ENCODE measurements around the gene CCHCR1. TPM values are rescaled to one million over a fixed set of nuclear protein-coding genes. Genes with fewer than 3 reads are reported as not detected.

The CCHCR1 gene
- total RNA-seq, 2 donors from 2014 or later: 11.1 to 31.6 TPM

DNA sequence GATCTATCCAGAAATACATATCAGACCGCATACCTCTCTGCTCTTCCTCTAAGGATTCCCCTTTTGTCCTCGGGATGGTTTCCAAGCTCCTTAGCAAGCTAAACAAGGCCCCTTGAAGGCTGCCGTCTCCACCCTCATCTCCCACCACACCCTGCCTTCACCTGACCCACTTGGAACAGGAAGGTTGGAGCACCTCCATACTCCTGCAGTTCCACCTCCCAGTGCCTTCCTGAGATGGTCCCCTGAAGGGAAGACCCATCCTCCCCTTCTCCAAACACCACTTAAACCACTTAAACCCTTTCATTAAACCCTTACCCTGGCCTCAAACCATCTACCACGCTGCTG is 21.4 kb upstream of the CCHCR1 start:
- H3K4me1 ChIP-seq (ENCODE audit: control insufficient read depth in 1 of 2, low read depth in 2 of 2): peaks cover 0 to 2% of the 10 kb centered on the region in 2 donors
- ATAC-seq (ENCODE audit: insufficient number of reproducible peaks, low FRiP score, low read depth) (no peak), DNase-seq (ENCODE audit: low spot score) (no peak)
- no peaks in the 10 kb centered on the region for H3K27me3 ChIP-seq (replicated peaks; ENCODE audit: insufficient read depth)
- H3K27ac ChIP-seq: no peak overlapping the region
- H3K36me3 ChIP-seq: no peaks in the 10 kb centered on the region
- no peaks in the 10 kb centered on the region for H3K9me3 ChIP-seq
- no peak overlapping the region for H3K4me3 ChIP-seq
- TF ChIP-seq, protein P1, sequence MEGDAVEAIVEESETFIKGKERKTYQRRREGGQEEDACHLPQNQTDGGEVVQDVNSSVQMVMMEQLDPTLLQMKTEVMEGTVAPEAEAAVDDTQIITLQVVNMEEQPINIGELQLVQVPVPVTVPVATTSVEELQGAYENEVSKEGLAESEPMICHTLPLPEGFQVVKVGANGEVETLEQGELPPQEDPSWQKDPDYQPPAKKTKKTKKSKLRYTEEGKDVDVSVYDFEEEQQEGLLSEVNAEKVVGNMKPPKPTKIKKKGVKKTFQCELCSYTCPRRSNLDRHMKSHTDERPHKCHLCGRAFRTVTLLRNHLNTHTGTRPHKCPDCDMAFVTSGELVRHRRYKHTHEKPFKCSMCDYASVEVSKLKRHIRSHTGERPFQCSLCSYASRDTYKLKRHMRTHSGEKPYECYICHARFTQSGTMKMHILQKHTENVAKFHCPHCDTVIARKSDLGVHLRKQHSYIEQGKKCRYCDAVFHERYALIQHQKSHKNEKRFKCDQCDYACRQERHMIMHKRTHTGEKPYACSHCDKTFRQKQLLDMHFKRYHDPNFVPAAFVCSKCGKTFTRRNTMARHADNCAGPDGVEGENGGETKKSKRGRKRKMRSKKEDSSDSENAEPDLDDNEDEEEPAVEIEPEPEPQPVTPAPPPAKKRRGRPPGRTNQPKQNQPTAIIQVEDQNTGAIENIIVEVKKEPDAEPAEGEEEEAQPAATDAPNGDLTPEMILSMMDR (IDR thresholded peaks at IDR 0.05): no peak

DNA sequence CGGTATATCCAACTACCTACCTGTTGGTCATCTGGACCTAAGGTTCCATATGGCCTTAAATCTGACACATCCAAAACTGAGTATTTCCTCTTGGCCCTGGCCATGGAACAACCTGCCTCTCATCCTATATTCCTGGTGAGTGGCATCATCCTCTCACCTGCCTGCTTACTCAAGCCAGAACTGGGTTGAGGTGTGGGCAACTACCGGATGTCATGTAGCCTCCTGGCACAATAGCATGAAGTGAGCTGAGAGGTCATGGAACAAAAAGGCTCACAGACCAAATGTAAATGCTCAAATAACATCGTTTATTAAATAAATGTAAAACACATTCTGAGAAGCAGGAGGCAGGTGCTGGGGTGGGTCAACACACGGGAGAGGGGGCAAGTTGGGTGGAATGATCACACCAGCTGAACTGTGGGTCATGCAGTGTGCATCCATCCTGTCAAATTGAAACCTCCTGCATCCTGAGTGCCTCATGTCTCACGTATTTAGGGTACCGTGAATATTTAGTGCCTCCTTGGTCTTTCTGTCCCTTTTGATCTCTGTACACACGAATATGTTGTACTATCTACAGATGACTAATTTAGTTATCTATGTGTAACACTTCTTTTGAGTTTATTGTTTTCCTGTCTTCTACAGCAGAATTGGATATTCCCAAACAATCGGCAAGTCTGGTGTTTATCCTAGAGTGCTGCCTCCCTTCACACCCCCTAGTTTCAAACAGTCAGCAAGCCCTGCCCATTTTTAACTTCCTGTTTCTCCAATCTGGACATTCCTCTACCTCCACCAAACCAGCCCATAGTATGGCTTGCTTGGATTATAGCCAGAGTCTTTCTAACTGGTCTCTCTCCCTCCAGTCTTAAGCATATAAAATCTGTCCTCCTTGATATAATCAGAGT is 20.8 kb upstream of the CCHCR1 start:
- H3K4me1 ChIP-seq (ENCODE audit: control insufficient read depth in 1 of 2, low read depth in 2 of 2): peaks cover 0 to 2% of the 10 kb centered on the region in 2 donors
- no peak for ATAC-seq (ENCODE audit: insufficient number of reproducible peaks, low FRiP score, low read depth)
- no peaks in the 10 kb centered on the region for H3K27me3 ChIP-seq (replicated peaks; ENCODE audit: insufficient read depth)
- no peaks in the 10 kb centered on the region for H3K36me3 ChIP-seq
- no peak for DNase-seq (ENCODE audit: low spot score)
- TF ChIP-seq, protein P1 (IDR thresholded peaks at IDR 0.05): no peak
- H3K27ac ChIP-seq: no peak overlapping the region
- no peak overlapping the region for H3K4me3 ChIP-seq
- no peaks in the 10 kb centered on the region for H3K9me3 ChIP-seq

DNA sequence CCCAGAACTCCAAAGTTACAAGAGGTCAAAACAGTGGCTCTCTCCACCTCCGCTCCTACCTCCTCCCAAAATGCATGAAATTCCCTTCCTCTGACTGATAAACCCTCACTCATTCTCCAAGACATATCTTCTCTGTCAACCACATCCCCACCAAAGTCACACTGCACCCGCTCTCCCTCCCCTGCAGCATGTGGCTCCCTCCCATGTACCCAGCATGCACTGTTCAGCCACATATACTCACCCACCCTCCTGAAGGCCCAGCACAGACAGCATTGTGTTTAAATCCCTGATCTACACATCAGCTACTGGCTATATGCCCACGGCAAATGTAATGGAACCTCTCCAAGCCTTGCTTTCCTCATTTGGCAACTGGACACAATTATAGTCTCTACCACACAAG is 18.4 kb upstream of the CCHCR1 start:
- no peak overlapping the region for H3K4me3 ChIP-seq
- no peaks in the 10 kb centered on the region for H3K27me3 ChIP-seq (replicated peaks; ENCODE audit: insufficient read depth)
- H3K9me3 ChIP-seq: no peaks in the 10 kb centered on the region
- ATAC-seq (ENCODE audit: insufficient number of reproducible peaks, low FRiP score, low read depth) (no peak), DNase-seq (ENCODE audit: low spot score) (no peak)
- no peak overlapping the region for H3K27ac ChIP-seq
- H3K36me3 ChIP-seq: no peaks in the 10 kb centered on the region
- TF ChIP-seq, protein P1 (IDR thresholded peaks at IDR 0.05): no peak
- peaks cover 0 to under 1% of the 10 kb centered on the region in 2 donors for H3K4me1 ChIP-seq (ENCODE audit: control insufficient read depth in 1 of 2, low read depth in 2 of 2)

DNA sequence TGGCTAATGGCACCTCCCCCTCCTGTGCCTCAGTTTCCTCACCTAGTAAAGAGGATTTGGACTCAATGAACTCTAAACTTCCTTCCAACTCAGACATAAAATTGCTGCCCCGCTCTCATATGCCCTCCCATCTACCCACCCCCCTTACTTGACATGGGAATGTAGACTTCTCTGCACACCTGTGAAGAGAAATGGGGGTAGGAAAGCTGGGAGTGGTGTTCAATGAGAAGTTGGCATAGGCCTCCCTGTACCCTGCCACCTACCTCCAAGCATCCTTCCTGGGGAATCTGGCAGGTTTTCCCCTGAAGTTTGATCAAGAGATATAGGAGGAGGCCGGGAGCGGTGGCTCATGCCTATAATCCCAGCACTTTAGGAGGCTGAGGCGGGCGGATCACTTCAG is 16.8 kb upstream of the CCHCR1 start:
- TF ChIP-seq, protein P1 (IDR thresholded peaks at IDR 0.05): no peak
- Histone ChIP-seq H3K36me3 (no peaks in the 10 kb centered on the region), H3K4me1 (ENCODE audit: control insufficient read depth in 1 of 2, low read depth in 2 of 2) (no peaks in the 10 kb centered on the region), H3K4me3 (no peak overlapping the region), H3K9me3 (no peaks in the 10 kb centered on the region), H3K27ac (no peak overlapping the region), H3K27me3 (replicated peaks; ENCODE audit: insufficient read depth) (no peaks in the 10 kb centered on the region)
- ATAC-seq (ENCODE audit: insufficient number of reproducible peaks, low FRiP score, low read depth) (no peak), DNase-seq (ENCODE audit: low spot score) (no peak)

DNA sequence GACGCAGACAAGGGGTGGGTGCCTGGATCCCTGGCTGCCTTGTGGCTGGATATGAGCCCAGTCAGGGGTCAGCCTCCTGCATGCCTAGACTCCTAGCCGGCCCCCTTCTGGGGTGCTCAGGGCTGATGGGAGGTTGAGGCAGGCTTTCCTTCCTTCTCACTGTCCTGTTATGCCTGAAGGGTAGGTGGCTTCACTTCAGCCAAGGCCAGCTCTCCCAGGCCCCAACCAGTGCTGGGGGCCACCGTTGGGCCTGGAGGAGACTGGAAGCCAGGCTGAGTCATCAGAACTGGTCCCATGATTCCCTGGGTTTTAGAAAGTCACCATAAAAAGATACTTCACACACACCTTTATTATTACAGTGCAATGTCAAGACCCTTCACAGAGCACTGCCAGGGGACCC is 15.8 kb upstream of the CCHCR1 start:
- Histone ChIP-seq H3K27me3 (replicated peaks; ENCODE audit: insufficient read depth) (no peaks in the 10 kb centered on the region), H3K27ac (no peak overlapping the region), H3K4me3 (no peak overlapping the region), H3K9me3 (no peaks in the 10 kb centered on the region), H3K4me1 (ENCODE audit: control insufficient read depth in 1 of 2, low read depth in 2 of 2) (no peaks in the 10 kb centered on the region), H3K36me3 (no peaks in the 10 kb centered on the region)
- TF ChIP-seq, protein P1 (IDR thresholded peaks at IDR 0.05): no peak
- DNase-seq (ENCODE audit: low spot score): no peak
- ATAC-seq (ENCODE audit: insufficient number of reproducible peaks, low FRiP score, low read depth): no peak

Data from thoracic aorta (tissue), 2 donors.